ENCODE data around the gene SRPX.

SRPX gene

GRCh38 chrX:38189431-38190250 is 31.0 kb downstream of the SRPX start:
- Mint-ChIP-seq H3K27ac (ENCODE audit: low read depth) (no peak overlapping the region), H3K36me3 (ENCODE audit: insufficient read depth) (no peaks in the 10 kb centered on the region), H3K27me3 (no peaks in the 10 kb centered on the region), H3K4me3 (no peak overlapping the region), H3K4me1 (no peaks in the 10 kb centered on the region), H3K9me3 (no peaks in the 10 kb centered on the region)
- ATAC-seq (replicated peaks; ENCODE audit: extremely low read depth, poor library complexity, severe bottlenecking) (no peak), DNase-seq (ENCODE audit: low spot score in 2 of 2) (no peak)

GRCh38 chrX:38183596-38183995 is 37.1 kb downstream of the SRPX start:
- no peaks in the 10 kb centered on the region for H3K36me3 Mint-ChIP-seq (ENCODE audit: insufficient read depth)
- no peak overlapping the region for H3K4me3 Mint-ChIP-seq
- peaks cover 11% of the 10 kb centered on the region for H3K27me3 Mint-ChIP-seq
- H3K9me3 Mint-ChIP-seq, result no peaks in the 10 kb centered on the region
- ATAC-seq (replicated peaks; ENCODE audit: extremely low read depth, poor library complexity, severe bottlenecking), result no peak
- H3K4me1 Mint-ChIP-seq, result no peaks in the 10 kb centered on the region
- no peak overlapping the region for H3K27ac Mint-ChIP-seq (ENCODE audit: low read depth)
- DNase-seq (ENCODE audit: low spot score in 2 of 2), result no peak

GRCh38 chrX:38181357-38181756 is 39.3 kb downstream of the SRPX start:
- ATAC-seq (replicated peaks; ENCODE audit: extremely low read depth, poor library complexity, severe bottlenecking) (no peak), DNase-seq (ENCODE audit: low spot score in 2 of 2) (no peak)
- Mint-ChIP-seq H3K4me1 (no peaks in the 10 kb centered on the region), H3K36me3 (ENCODE audit: insufficient read depth) (no peaks in the 10 kb centered on the region), H3K27me3 (peaks cover 11% of the 10 kb centered on the region), H3K27ac (ENCODE audit: low read depth) (no peak overlapping the region), H3K4me3 (no peak overlapping the region), H3K9me3 (no peaks in the 10 kb centered on the region)

GRCh38 chrX:38178396-38178795 is 42.3 kb downstream of the SRPX start:
- H3K4me1 Mint-ChIP-seq, result no peaks in the 10 kb centered on the region
- ATAC-seq (replicated peaks; ENCODE audit: extremely low read depth, poor library complexity, severe bottlenecking) (no peak), DNase-seq (ENCODE audit: low spot score in 2 of 2) (no peak)
- H3K9me3 Mint-ChIP-seq, result no peaks in the 10 kb centered on the region
- peaks cover 19% of the 10 kb centered on the region for H3K27me3 Mint-ChIP-seq
- H3K27ac Mint-ChIP-seq (ENCODE audit: low read depth), result no peak overlapping the region
- no peaks in the 10 kb centered on the region for H3K36me3 Mint-ChIP-seq (ENCODE audit: insufficient read depth)
- H3K4me3 Mint-ChIP-seq, result no peak overlapping the region

- ATAC-seq (replicated peaks; ENCODE audit: extremely low read depth, poor library complexity, severe bottlenecking), result no peak
These were observed 45.5 kb downstream of the SRPX start for GRCh38 chrX:38175139-38175538.

GRCh38 chrX:38172596-38172995 is 48.1 kb downstream of the SRPX start:
- Mint-ChIP-seq H3K27ac (ENCODE audit: low read depth) (no peak overlapping the region), H3K36me3 (ENCODE audit: insufficient read depth) (no peaks in the 10 kb centered on the region), H3K4me3 (no peak overlapping the region), H3K27me3 (peaks cover 15% of the 10 kb centered on the region), H3K9me3 (no peaks in the 10 kb centered on the region), H3K4me1 (no peaks in the 10 kb centered on the region)
- ATAC-seq (replicated peaks; ENCODE audit: extremely low read depth, poor library complexity, severe bottlenecking) (no peak), DNase-seq (ENCODE audit: low spot score in 2 of 2) (no peak)

More at GRCh38 chrX:38175139-38175538, 45.5 kb downstream of the SRPX start:
- no peak overlapping the region for H3K4me3 Mint-ChIP-seq
- H3K4me1 Mint-ChIP-seq, result no peaks in the 10 kb centered on the region
- H3K9me3 Mint-ChIP-seq, result no peaks in the 10 kb centered on the region
- DNase-seq (ENCODE audit: low spot score in 2 of 2), result no peak
- H3K27me3 Mint-ChIP-seq, result peaks cover 11% of the 10 kb centered on the region
- no peak overlapping the region for H3K27ac Mint-ChIP-seq (ENCODE audit: low read depth)
- H3K36me3 Mint-ChIP-seq (ENCODE audit: insufficient read depth), result no peaks in the 10 kb centered on the region

- no peak overlapping the region for H3K4me3 Mint-ChIP-seq
- no peak overlapping the region for H3K27ac Mint-ChIP-seq (ENCODE audit: low read depth)
- H3K4me1 Mint-ChIP-seq, result no peaks in the 10 kb centered on the region
- ATAC-seq (replicated peaks; ENCODE audit: extremely low read depth, poor library complexity, severe bottlenecking) (no peak), DNase-seq (ENCODE audit: low spot score in 2 of 2) (no peak)
- no peaks in the 10 kb centered on the region for H3K36me3 Mint-ChIP-seq (ENCODE audit: insufficient read depth)
- H3K27me3 Mint-ChIP-seq, result peaks cover 15% of the 10 kb centered on the region
- H3K9me3 Mint-ChIP-seq, result no peaks in the 10 kb centered on the region
These were observed 50.1 kb downstream of the SRPX start for GRCh38 chrX:38170556-38170955.

- ATAC-seq (replicated peaks; ENCODE audit: extremely low read depth, poor library complexity, severe bottlenecking), result no peak
- Mint-ChIP-seq H3K36me3 (ENCODE audit: insufficient read depth) (peaks cover 2% of the 10 kb centered on the region), H3K27ac (ENCODE audit: low read depth) (no peak overlapping the region), H3K9me3 (no peaks in the 10 kb centered on the region), H3K4me3 (no peak overlapping the region), H3K27me3 (peaks cover 8% of the 10 kb centered on the region), H3K4me1 (no peaks in the 10 kb centered on the region)
- DNase-seq (ENCODE audit: low spot score in 2 of 2), result no peak
These were observed 54.1 kb downstream of the SRPX start for GRCh38 chrX:38166478-38167083.

- Mint-ChIP-seq H3K4me1 (no peaks in the 10 kb centered on the region), H3K27me3 (peaks cover 8% of the 10 kb centered on the region), H3K27ac (ENCODE audit: low read depth) (no peak overlapping the region), H3K9me3 (no peaks in the 10 kb centered on the region), H3K4me3 (no peak overlapping the region), H3K36me3 (ENCODE audit: insufficient read depth) (peaks cover 2% of the 10 kb centered on the region)
- no peak for DNase-seq (ENCODE audit: low spot score in 2 of 2)
- ATAC-seq (replicated peaks; ENCODE audit: extremely low read depth, poor library complexity, severe bottlenecking), result no peak
These were observed 55.6 kb downstream of the SRPX start for GRCh38 chrX:38165023-38165422.

- DNase-seq (ENCODE audit: low spot score in 2 of 2), result no peak
- H3K27ac Mint-ChIP-seq (ENCODE audit: low read depth), result no peak overlapping the region
These were observed 57.5 kb downstream of the SRPX start for GRCh38 chrX:38163193-38163592.

GRCh38 chrX:38156838-38157237 is 63.8 kb downstream of the SRPX start:
- Mint-ChIP-seq H3K9me3 (no peaks in the 10 kb centered on the region), H3K36me3 (ENCODE audit: insufficient read depth) (no peaks in the 10 kb centered on the region)
- DNase-seq (ENCODE audit: low spot score in 2 of 2), result no peak

More at GRCh38 chrX:38163193-38163592, 57.5 kb downstream of the SRPX start:
- ATAC-seq (replicated peaks; ENCODE audit: extremely low read depth, poor library complexity, severe bottlenecking), result no peak
- Mint-ChIP-seq H3K36me3 (ENCODE audit: insufficient read depth) (peaks cover 2% of the 10 kb centered on the region), H3K4me3 (no peak overlapping the region), H3K27me3 (peaks cover 5% of the 10 kb centered on the region), H3K4me1 (no peaks in the 10 kb centered on the region), H3K9me3 (no peaks in the 10 kb centered on the region)

GRCh38 chrX:38154818-38155217 is 65.9 kb downstream of the SRPX start:
- Mint-ChIP-seq H3K36me3 (ENCODE audit: insufficient read depth) (peaks cover 3% of the 10 kb centered on the region), H3K9me3 (no peaks in the 10 kb centered on the region), H3K27me3 (peaks cover 23% of the 10 kb centered on the region), H3K4me3 (no peak overlapping the region), H3K27ac (ENCODE audit: low read depth) (no peak overlapping the region), H3K4me1 (no peaks in the 10 kb centered on the region)
- no peak for ATAC-seq (replicated peaks; ENCODE audit: extremely low read depth, poor library complexity, severe bottlenecking)
- no peak for DNase-seq (ENCODE audit: low spot score in 2 of 2)

More at GRCh38 chrX:38156838-38157237, 63.8 kb downstream of the SRPX start:
- Mint-ChIP-seq H3K27me3 (peaks cover 11% of the 10 kb centered on the region), H3K4me3 (no peak overlapping the region), H3K27ac (ENCODE audit: low read depth) (no peak overlapping the region), H3K4me1 (no peaks in the 10 kb centered on the region)
- no peak for ATAC-seq (replicated peaks; ENCODE audit: extremely low read depth, poor library complexity, severe bottlenecking)

GRCh38 chrX:38154340-38154739 is 66.3 kb downstream of the SRPX start:
- Mint-ChIP-seq H3K36me3 (ENCODE audit: insufficient read depth) (peaks cover 3% of the 10 kb centered on the region), H3K4me1 (no peaks in the 10 kb centered on the region), H3K27ac (ENCODE audit: low read depth) (no peak overlapping the region), H3K4me3 (no peak overlapping the region), H3K9me3 (no peaks in the 10 kb centered on the region), H3K27me3 (peaks cover 23% of the 10 kb centered on the region)
- no peak for DNase-seq (ENCODE audit: low spot score in 2 of 2)
- no peak for ATAC-seq (replicated peaks; ENCODE audit: extremely low read depth, poor library complexity, severe bottlenecking)
